Ectodermal cell (in vitro differentiated cells): ENCODE results near the gene XRCC1.

Experiments
- H3K27ac ChIP-seq: 2 replicates; pipeline ENCODE4 v1.7.0; 2013; ENCODE audit warnings: mild to moderate bottlenecking, low read depth, low read length; ENCODE audit not compliant: insufficient read depth, poor library complexity, severe bottlenecking
- H3K27me3 ChIP-seq: 2 replicates; pipeline ENCODE4 v1.7.0; 2013; ENCODE audit warnings: mild to moderate bottlenecking, low read length; ENCODE audit not compliant: insufficient read depth, control insufficient read depth, poor library complexity, severe bottlenecking
- H3K36me3 ChIP-seq: one replicate; pipeline ENCODE4 v1.7.0; 2013; ENCODE audit warnings: low read length; ENCODE audit not compliant: control insufficient read depth, insufficient read depth
- H3K4me1 ChIP-seq: one replicate; pipeline ENCODE4 v1.7.0; 2013; ENCODE audit warnings: low read length; ENCODE audit not compliant: control insufficient read depth, insufficient read depth
- H3K4me3 ChIP-seq: 2 replicates; pipeline ENCODE4 v1.7.0; 2013; ENCODE audit warnings: low read depth, low read length, control low read depth; ENCODE audit not compliant: insufficient read depth
- H3K9me3 ChIP-seq: 2 replicates; pipeline ENCODE4 v1.7.0; 2013; ENCODE audit warnings: mild to moderate bottlenecking, low read length, moderate library complexity; ENCODE audit not compliant: control insufficient read depth
- WGBS, 2 experiments: methylation state at CpG; one replicate each; pipeline ENCODE4 v1.1.7; 2013; ENCODE audit warnings: missing lambda C conversion rate in 2 of 2; 5-methylcytosine and 5-hydroxymethylcytosine counted together

Gene XRCC1

DNA sequence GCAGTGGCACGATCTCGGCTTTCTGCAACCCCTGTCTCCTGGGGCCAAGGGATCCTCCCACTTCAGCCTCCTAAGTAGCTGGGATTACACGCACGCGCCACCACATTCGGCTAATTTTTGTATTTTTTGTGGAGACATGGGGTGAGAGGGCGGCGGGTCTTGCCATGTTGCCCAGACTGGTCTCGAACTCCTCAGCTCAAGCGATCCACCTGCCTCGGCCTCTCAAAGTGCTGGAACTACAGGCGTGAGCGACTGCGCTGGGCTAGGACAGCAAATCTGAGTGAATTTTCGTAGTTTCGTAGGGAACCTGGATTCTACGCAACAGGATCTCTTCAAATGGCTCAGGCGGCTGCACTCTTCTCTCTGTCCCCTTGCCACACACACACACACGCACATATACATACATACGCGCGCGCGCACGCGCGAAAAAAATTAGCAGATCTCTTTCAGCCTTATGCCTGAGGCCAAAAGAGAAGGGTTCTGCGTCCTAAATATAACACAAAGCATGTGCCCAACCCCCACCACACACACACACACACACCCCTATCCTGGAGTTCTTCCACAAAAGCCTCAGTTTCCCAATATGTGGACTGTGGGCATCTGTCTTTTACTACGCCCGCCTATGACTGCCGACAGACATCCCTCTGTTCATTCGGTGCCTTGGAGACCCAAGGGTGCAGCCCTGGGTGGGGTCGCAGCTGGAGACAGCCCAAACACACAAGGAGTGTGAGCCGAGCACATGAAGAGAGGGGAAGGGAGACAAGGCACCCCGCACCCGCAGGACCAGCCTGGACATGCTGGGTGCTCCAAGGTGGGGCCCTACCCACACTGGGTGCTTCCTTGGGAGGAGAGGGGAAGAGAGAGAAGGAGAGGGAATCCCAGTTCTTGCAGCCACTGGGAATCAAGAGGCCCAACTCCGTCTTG is 890 bp upstream of the XRCC1 start:
- peaks cover 4% of the 10 kb centered on the region for H3K4me1 ChIP-seq
- H3K36me3 ChIP-seq: no peaks in the 10 kb centered on the region
- H3K27me3 ChIP-seq: no peaks in the 10 kb centered on the region
- no peak overlapping the region for H3K27ac ChIP-seq
- peak overlapping the region; percentile 7 for H3K4me3 ChIP-seq
- WGBS, 2 experiments: 87 to 88% methylated on average over 37 of the region's 37 CpGs
- no peaks in the 10 kb centered on the region for H3K9me3 ChIP-seq

DNA sequence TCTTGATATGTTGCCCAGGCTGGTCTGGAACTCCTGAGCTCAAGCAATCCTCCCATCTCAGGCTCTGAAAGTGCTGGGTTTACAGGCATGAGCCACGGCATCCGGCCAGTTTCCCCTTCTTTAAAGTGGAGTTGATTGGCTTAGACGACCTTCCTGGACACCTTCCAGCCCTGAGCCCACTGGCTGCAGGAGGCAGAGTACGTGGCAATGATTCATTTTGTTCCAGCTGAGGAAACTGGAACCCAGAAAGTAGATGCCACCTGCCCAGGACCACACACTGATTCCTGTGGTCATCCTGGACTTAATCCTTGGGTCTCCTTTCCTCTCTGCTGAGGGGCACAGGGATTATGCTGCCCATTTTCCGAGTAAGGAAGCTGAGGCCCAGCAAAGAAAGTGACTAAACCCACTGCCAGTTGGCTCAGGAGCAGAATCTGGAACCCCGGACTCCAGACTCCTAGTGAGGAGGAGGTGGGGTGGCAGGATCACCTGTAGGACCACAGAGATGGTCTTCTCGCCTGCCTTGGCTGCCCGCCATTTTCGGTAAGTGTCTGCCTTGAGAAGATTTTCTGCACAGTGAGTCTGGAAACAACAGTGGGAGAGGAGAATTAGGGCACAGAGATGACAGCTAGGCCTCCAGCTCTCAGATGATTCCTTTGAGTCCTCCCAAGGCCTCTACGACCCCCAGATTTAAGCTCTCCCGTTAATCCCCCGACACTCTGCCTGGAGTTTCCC is 737 bp downstream of the XRCC1 start:
- Histone ChIP-seq H3K4me3 (peak overlapping the region; percentile 82), H3K27ac (no peak overlapping the region), H3K27me3 (no peaks in the 10 kb centered on the region), H3K9me3 (no peaks in the 10 kb centered on the region), H3K4me1 (peaks cover 4% of the 10 kb centered on the region), H3K36me3 (no peaks in the 10 kb centered on the region)
- 66 to 67% methylated on average over 12 of the region's 12 CpGs for WGBS, 2 experiments

DNA sequence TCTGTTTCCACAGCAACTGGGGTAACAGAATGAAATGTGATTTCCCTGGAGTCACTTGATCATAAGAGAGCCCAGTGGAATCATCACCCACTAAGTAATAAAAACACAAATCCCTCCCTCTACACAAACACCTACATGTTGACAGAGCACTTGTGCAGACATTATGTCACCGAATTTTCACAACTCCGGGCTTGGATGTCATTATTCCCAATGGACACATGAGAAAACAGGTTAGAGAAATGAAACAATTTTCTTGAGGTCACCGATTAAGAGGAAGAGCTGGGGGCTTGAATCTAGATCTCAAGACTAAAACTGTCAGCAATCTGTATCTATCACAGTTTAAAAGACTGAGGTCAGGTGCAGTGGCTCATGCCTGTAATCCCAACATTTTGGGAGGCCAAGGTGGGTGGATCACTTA is 3.1 kb downstream of the XRCC1 start:
- Histone ChIP-seq H3K9me3 (no peaks in the 10 kb centered on the region), H3K36me3 (no peaks in the 10 kb centered on the region), H3K27ac (no peak overlapping the region), H3K27me3 (no peaks in the 10 kb centered on the region), H3K4me3 (no peak overlapping the region), H3K4me1 (peaks cover 4% of the 10 kb centered on the region)
- WGBS, 2 experiments: 94 to 97% methylated on average over 3 of the region's 3 CpGs

DNA sequence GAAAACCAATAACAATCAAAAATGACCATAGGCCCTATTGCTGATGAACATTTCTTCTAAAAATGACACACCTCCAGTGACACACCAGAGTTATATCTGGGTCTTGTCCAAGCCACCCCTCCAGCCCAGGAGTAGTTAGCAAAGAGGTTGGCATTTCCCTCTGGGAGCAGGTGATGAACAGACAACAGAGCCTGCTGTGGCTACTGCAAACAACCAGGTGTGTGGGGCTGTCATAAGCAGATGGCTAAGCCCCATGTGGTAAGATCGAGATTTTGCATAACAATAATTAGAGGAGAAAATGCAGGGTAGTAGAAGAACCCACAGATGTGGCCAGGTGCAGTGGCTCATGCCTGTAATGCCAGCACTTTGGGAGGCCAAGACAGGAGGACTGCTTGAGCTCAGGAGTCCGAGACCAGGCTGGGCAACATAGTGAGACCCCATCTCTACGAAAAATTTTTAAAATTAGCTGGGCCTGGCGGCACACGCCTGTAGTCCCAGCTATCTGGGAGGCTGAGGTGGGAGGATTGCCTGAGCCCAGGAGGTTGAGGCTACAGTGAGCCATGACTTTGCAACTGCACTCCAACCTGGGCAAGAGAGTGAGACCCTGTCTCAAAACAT is 5.0 kb downstream of the XRCC1 start:
- Histone ChIP-seq H3K27me3 (no peaks in the 10 kb centered on the region), H3K36me3 (no peaks in the 10 kb centered on the region), H3K9me3 (no peaks in the 10 kb centered on the region), H3K4me1 (peaks cover 4% of the 10 kb centered on the region), H3K4me3 (no peak overlapping the region), H3K27ac (no peak overlapping the region)
- 91 to 94% methylated on average over 5 of the region's 5 CpGs for WGBS, 2 experiments

DNA sequence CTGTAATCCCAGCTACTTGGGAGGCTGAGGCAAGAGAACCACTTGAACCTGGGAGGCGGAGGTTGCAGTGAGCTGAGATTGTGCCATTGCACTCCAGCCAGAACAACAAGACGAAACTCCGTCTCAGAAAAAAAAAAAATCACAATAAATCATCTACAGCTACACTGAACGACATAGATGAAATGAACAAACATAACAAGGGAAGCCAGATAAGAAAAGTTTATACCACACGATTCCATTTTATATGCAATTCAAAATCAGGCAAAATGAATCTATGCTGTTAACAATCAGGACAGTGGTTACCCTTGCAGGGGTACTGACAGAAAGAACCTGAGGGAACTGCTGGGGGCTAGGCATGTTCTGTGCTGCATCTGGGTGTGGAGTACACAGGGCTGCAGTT is 5.7 kb downstream of the XRCC1 start:
- Histone ChIP-seq H3K4me1 (no peaks in the 10 kb centered on the region), H3K27ac (no peak overlapping the region), H3K27me3 (no peaks in the 10 kb centered on the region), H3K4me3 (no peak overlapping the region), H3K9me3 (no peaks in the 10 kb centered on the region), H3K36me3 (no peaks in the 10 kb centered on the region)
- WGBS, 2 experiments: 95% methylated on average over 5 of the region's 5 CpGs

DNA sequence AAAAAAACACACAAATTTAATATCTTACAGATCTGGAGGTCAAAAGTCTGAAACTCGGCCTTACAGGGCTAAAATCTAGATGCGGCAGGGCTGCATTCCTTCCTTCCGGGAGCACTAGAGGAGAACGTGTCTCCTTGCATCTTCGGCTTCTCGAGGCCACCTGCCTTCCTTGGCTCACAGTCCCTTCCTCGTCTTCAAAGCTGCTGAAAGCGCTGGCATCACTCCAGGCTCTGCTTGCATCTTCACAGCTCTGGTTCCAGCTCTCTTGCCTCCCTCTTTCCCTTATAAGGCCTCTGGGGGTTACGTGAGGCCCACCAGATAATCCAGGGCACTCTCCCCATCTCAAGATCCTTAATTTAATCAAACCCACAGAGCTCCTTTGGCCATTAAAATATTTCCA is 10.5 kb downstream of the XRCC1 start:
- H3K27ac ChIP-seq: no peak overlapping the region
- peaks cover 4% of the 10 kb centered on the region for H3K36me3 ChIP-seq
- H3K27me3 ChIP-seq: no peaks in the 10 kb centered on the region
- H3K4me3 ChIP-seq: no peak overlapping the region
- no peaks in the 10 kb centered on the region for H3K9me3 ChIP-seq
- H3K4me1 ChIP-seq: no peaks in the 10 kb centered on the region
- 94 to 95% methylated on average over 9 of the region's 9 CpGs for WGBS, 2 experiments

DNA sequence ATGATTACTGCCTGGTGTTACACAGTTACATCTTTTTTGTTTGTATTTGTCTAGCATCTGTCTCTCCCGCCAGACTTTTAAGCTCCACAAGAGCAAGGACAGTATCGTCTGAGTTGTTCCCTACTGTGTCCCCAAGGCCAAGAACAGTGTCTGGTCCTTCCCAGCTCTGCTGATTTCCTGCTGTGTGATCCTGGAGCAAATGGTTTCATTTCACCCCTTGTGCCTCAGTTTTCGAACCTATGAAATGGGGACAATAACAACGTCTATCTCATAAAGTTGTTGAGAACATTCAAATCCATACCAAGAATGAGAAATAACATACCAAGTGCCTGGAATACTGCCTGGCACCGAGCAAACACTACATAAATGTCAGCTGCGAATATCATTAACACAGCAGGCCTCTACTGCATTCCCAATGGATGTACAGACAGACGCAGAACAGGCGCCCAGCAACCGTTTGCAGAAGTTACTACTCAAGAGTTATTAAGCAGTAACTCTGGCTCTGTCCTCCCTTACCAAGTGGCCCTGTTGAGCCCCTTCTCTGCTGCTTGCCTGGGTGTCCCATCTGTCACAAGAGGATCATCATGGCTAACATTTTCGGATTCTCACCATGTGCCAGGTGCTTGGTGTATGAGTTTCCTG is 11.4 kb downstream of the XRCC1 start:
- Histone ChIP-seq H3K27ac (no peak overlapping the region), H3K36me3 (peaks cover 4% of the 10 kb centered on the region), H3K9me3 (no peaks in the 10 kb centered on the region), H3K4me1 (no peaks in the 10 kb centered on the region), H3K27me3 (no peaks in the 10 kb centered on the region), H3K4me3 (no peak overlapping the region)
- WGBS, 2 experiments: 84 to 86% methylated on average over 10 of the region's 10 CpGs

DNA sequence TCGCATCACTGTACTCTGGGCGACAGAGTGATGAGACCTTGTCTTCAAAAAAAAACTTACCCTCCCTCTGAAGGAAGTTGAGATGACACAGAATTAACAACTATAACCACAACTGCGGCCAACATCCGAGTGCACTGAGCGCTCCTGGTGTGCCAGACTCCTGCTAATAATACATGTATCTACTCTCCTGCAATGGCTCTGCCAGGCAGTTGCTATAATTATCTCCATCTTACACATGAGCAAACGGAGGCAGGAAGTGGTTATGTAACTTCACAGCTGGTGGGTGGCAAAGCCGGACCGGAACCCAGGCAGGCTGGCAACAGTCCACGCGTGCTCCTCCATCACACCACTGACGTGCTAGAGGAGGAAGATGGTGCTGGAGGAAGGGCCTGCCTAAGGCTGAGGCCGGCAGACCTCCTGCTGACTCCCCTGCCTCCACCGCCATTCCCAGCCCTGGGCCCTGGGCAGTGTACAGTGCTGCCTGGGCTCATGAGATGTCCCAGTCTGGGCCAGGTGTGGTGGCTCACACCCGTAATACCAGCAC is 12.6 kb downstream of the XRCC1 start:
- 93 to 96% methylated on average over 14 of the region's 14 CpGs for WGBS, 2 experiments
- H3K4me1 ChIP-seq: no peaks in the 10 kb centered on the region
- H3K4me3 ChIP-seq: no peak overlapping the region
- no peaks in the 10 kb centered on the region for H3K27me3 ChIP-seq
- no peak overlapping the region for H3K27ac ChIP-seq
- no peaks in the 10 kb centered on the region for H3K9me3 ChIP-seq
- peaks cover 4% of the 10 kb centered on the region for H3K36me3 ChIP-seq

DNA sequence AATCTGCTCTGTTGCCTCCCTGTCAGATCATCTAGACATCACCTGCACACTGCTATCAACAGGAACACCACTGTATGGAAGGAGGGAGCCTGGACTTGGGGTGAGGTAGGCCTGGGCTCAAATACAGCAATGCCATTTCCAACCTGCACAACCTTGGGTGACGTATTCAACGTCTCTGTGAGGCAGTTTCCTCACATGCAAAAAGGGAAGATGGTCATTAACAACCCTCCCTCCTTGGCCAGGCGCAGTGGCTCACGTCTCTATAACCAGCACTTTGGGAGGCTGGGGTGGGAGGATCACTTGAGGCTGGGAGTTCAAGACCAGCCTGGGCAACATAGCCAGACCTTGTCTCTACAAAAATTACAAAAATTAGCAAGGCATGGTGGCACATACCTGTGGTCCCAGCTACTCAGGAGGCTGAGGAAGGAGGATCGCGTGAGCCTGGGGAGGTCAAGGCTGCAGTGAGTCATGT is 13.1 kb downstream of the XRCC1 start:
- no peaks in the 10 kb centered on the region for H3K9me3 ChIP-seq
- H3K4me1 ChIP-seq: no peaks in the 10 kb centered on the region
- 92 to 95% methylated on average over 6 of the region's 6 CpGs for WGBS, 2 experiments
- no peak overlapping the region for H3K27ac ChIP-seq
- H3K27me3 ChIP-seq: no peaks in the 10 kb centered on the region
- H3K4me3 ChIP-seq: no peak overlapping the region
- peaks cover 4% of the 10 kb centered on the region for H3K36me3 ChIP-seq
